Activated CD4-positive, alpha-beta T cell treated with anti-CD3 and anti-CD28 coated beads, Interleukin-2, amount 10 ng/mL, durations not matched to agents 24 days and 14 days (primary cell): Measurements from ENCODE around the gene SEC11A. TPM values are rescaled to one million over a fixed set of nuclear protein-coding genes. Genes with fewer than 3 reads are reported as not detected.

Experiments used
- DNase-seq: peaks from one replicate; pipeline ENCODE4 v3.0.0; 2022
- H3K27ac Mint-ChIP-seq: one replicate; pipeline ENCODE4 v1.8.0; 2022; ENCODE audit warnings: mild to moderate bottlenecking, mixed read lengths
- H3K27me3 Mint-ChIP-seq: one replicate; pipeline ENCODE4 v1.8.0; 2022; ENCODE audit warnings: mixed read lengths
- H3K36me3 Mint-ChIP-seq: one replicate; pipeline ENCODE4 v1.8.0; 2022; ENCODE audit warnings: low read depth, mild to moderate bottlenecking, mixed read lengths
- H3K4me1 Mint-ChIP-seq: one replicate; pipeline ENCODE4 v1.8.0; 2021; ENCODE audit warnings: mixed read lengths
- H3K4me3 Mint-ChIP-seq: one replicate; pipeline ENCODE4 v1.8.0; 2022; ENCODE audit warnings: mild to moderate bottlenecking, moderate library complexity, mixed read lengths
- H3K9me3 Mint-ChIP-seq: one replicate; pipeline ENCODE4 v1.8.0; 2021; ENCODE audit warnings: mixed read lengths
- intact Hi-C: fragments of 100-400 bp; cut with micrococcal nuclease; formaldehyde crosslinking; loops from one replicate; pipeline ENCODE4 v1.15.1; 2023
- total RNA-seq: library from RNA; stranded (reverse); gene quantifications from 2 replicates; pipeline ENCODE4 v1.2.3, GENCODE V29; 2022

The SEC11A gene
- total RNA-seq, 1 donor from 2014 or later = 101 TPM

- peak; percentile 91 for DNase-seq
- H3K36me3 Mint-ChIP-seq = peaks cover 32% of the 10 kb centered on the region
These were observed 82.4 kb downstream of the SEC11A start for GRCh38 chr15:84633311-84634227.

GRCh38 chr15:84631706-84632272, 84.2 kb downstream of the SEC11A start:
- no peaks in the 10 kb centered on the region for H3K27me3 Mint-ChIP-seq
- H3K27ac Mint-ChIP-seq = peak overlapping the region; percentile 95
- peaks cover 29% of the 10 kb centered on the region for H3K4me1 Mint-ChIP-seq
- peaks cover 19% of the 10 kb centered on the region for H3K36me3 Mint-ChIP-seq
- no peaks in the 10 kb centered on the region for H3K9me3 Mint-ChIP-seq
- intact Hi-C loops = loop anchor here (1.0 to 5.0 kb wide), 5 partner anchors 23 to 350 kb away; partner anchors contain the start of genes PDE8A, WDR73 and ZNF592
- H3K4me3 Mint-ChIP-seq = peak overlapping the region; percentile 97
- DNase-seq = peak; percentile 70

More at GRCh38 chr15:84633311-84634227, 82.4 kb downstream of the SEC11A start:
- H3K4me3 Mint-ChIP-seq = peak overlapping the region; percentile 97
- peaks cover 33% of the 10 kb centered on the region for H3K4me1 Mint-ChIP-seq
- no peaks in the 10 kb centered on the region for H3K27me3 Mint-ChIP-seq
- intact Hi-C loops = loop anchor here (2.0 to 5.0 kb wide), 2 partner anchors 45 to 114 kb away; partner anchors contain the start of gene ZNF592
- peak overlapping the region; percentile 95 for H3K27ac Mint-ChIP-seq
- H3K9me3 Mint-ChIP-seq = no peaks in the 10 kb centered on the region

GRCh38 chr15:84629033-84629432, 86.9 kb downstream of the SEC11A start:
- no peak overlapping the region for H3K27ac Mint-ChIP-seq
- no peaks in the 10 kb centered on the region for H3K27me3 Mint-ChIP-seq

GRCh38 chr15:84625123-84625522, 90.8 kb downstream of the SEC11A start:
- H3K27ac Mint-ChIP-seq = no peak overlapping the region
- peaks cover 41% of the 10 kb centered on the region for H3K36me3 Mint-ChIP-seq
- peaks cover under 1% of the 10 kb centered on the region for H3K4me1 Mint-ChIP-seq
- peaks cover 17% of the 10 kb centered on the region for H3K9me3 Mint-ChIP-seq
- intact Hi-C loops = no loop called here
- DNase-seq = no peak
- no peaks in the 10 kb centered on the region for H3K27me3 Mint-ChIP-seq
- H3K4me3 Mint-ChIP-seq = no peak overlapping the region

More at GRCh38 chr15:84629033-84629432, 86.9 kb downstream of the SEC11A start:
- Mint-ChIP-seq H3K4me1 (peaks cover 10% of the 10 kb centered on the region), H3K4me3 (no peak overlapping the region), H3K36me3 (peaks cover 12% of the 10 kb centered on the region), H3K9me3 (peaks cover 5% of the 10 kb centered on the region)
- no peak for DNase-seq
- intact Hi-C loops = no loop called here

GRCh38 chr15:84624359-84624758, 91.6 kb downstream of the SEC11A start:
- peaks cover 44% of the 10 kb centered on the region for H3K36me3 Mint-ChIP-seq
- peaks cover 19% of the 10 kb centered on the region for H3K9me3 Mint-ChIP-seq
- H3K4me1 Mint-ChIP-seq = no peaks in the 10 kb centered on the region
- no peaks in the 10 kb centered on the region for H3K27me3 Mint-ChIP-seq
- H3K4me3 Mint-ChIP-seq = no peak overlapping the region
- no peak for DNase-seq
- intact Hi-C loops = no loop called here
- H3K27ac Mint-ChIP-seq = no peak overlapping the region

GRCh38 chr15:84621358-84621979, 94.5 kb downstream of the SEC11A start:
- Mint-ChIP-seq H3K9me3 (peaks cover 19% of the 10 kb centered on the region), H3K36me3 (peaks cover 47% of the 10 kb centered on the region), H3K27ac (no peak overlapping the region), H3K4me3 (no peak overlapping the region), H3K4me1 (no peaks in the 10 kb centered on the region), H3K27me3 (no peaks in the 10 kb centered on the region)
- intact Hi-C loops = no loop called here
- DNase-seq = no peak

GRCh38 chr15:84620626-84621025, 95.3 kb downstream of the SEC11A start:
- H3K9me3 Mint-ChIP-seq = peaks cover 19% of the 10 kb centered on the region
- H3K4me1 Mint-ChIP-seq = peaks cover under 1% of the 10 kb centered on the region
- no peak for DNase-seq
- intact Hi-C loops = no loop called here
- H3K36me3 Mint-ChIP-seq = peaks cover 50% of the 10 kb centered on the region
- no peak overlapping the region for H3K4me3 Mint-ChIP-seq
- no peaks in the 10 kb centered on the region for H3K27me3 Mint-ChIP-seq
- no peak overlapping the region for H3K27ac Mint-ChIP-seq

Other genes with a start within 250 kb of the SEC11A start
- 6.8 TPM in 2 replicates for gene ZSCAN2, start 115.1 kb downstream of the SEC11A start, total RNA-seq
- 24.5 and 28.0 TPM in 2 replicates for gene WDR73, start 61.9 kb downstream of the SEC11A start, total RNA-seq
- gene NMB, start 57.9 kb downstream of the SEC11A start, total RNA-seq = 2.8 and 3.7 TPM in 2 replicates
- 30.0 and 30.6 TPM in 2 replicates for gene ZNF592, start 32.5 kb upstream of the SEC11A start, total RNA-seq
- gene ALPK3, start 101.2 kb upstream of the SEC11A start, total RNA-seq = 0.09 and 0.21 TPM in 2 replicates
- gene SLC28A1, start 168.5 kb upstream of the SEC11A start, total RNA-seq = not detected in 2 replicates